ENCODE measurements around the gene NACC2. TPM values are rescaled to one million over a fixed set of nuclear protein-coding genes. Genes with fewer than 3 reads are reported as not detected.

NACC2 gene
- total RNA-seq, 1 donor from 2014 or later = 34.0 TPM

DNA sequence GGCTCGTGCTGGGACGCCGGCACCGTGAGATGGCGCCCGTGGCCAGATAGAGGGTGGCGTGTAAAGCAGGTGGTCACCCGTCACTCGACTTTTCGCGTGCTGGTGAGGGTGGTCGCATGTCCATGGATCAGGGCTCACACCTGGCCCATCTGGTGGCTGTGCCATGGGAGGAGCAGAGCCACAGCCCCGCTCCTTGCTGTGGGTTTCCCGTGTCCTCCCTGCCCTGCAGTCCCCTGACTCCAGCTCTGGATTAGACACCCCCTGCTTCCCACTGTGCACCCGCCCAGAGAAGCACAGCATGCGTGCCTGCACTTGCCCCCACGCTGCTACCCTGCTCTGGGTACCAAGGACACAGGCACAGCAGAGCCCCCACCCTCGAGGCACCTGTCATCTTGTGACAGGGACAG, 25.4 kb upstream of the NACC2 start:
- TF ChIP-seq EZH2 (IDR thresholded peaks at IDR 0.05; ENCODE audit: insufficient read depth, low read length) = no peak
- TF ChIP-seq, protein P1, sequence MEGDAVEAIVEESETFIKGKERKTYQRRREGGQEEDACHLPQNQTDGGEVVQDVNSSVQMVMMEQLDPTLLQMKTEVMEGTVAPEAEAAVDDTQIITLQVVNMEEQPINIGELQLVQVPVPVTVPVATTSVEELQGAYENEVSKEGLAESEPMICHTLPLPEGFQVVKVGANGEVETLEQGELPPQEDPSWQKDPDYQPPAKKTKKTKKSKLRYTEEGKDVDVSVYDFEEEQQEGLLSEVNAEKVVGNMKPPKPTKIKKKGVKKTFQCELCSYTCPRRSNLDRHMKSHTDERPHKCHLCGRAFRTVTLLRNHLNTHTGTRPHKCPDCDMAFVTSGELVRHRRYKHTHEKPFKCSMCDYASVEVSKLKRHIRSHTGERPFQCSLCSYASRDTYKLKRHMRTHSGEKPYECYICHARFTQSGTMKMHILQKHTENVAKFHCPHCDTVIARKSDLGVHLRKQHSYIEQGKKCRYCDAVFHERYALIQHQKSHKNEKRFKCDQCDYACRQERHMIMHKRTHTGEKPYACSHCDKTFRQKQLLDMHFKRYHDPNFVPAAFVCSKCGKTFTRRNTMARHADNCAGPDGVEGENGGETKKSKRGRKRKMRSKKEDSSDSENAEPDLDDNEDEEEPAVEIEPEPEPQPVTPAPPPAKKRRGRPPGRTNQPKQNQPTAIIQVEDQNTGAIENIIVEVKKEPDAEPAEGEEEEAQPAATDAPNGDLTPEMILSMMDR (IDR thresholded peaks at IDR 0.05; ENCODE audit: insufficient read depth, low read depth, low read length) = no peak
- no peak overlapping the region for H3K27ac ChIP-seq (ENCODE audit: low read depth, low read length)
- H3K4me1 Mint-ChIP-seq (ENCODE audit: low read depth, unreplicated experiment) = no peaks in the 10 kb centered on the region
- peak overlapping the region; percentile 85 for H3K4me3 Mint-ChIP-seq (ENCODE audit: unreplicated experiment)
- H3K79me2 ChIP-seq (ENCODE audit: insufficient read depth, low read length) = peaks cover 40% of the 10 kb centered on the region
- no peaks in the 10 kb centered on the region for H3K9me3 ChIP-seq (ENCODE audit: insufficient read depth, low read depth, low read length)
- H3K36me3 ChIP-seq (ENCODE audit: insufficient read depth, low read length) = no peaks in the 10 kb centered on the region
- H3K27me3 ChIP-seq (ENCODE audit: insufficient read depth, low read length) = no peaks in the 10 kb centered on the region
- DNase-seq (ENCODE audit: low read depth) (no peak), FAIRE-seq (no peak)
- no peaks in the 10 kb centered on the region for H3K36me3 Mint-ChIP-seq (ENCODE audit: low read depth, unreplicated experiment)
- peaks cover 3% of the 10 kb centered on the region for H3K9me3 Mint-ChIP-seq (ENCODE audit: unreplicated experiment)
- no peak overlapping the region for H3K9ac ChIP-seq (ENCODE audit: low read length)
- peaks cover 20% of the 10 kb centered on the region for H4K20me1 ChIP-seq (ENCODE audit: insufficient read depth, low read length)
- H3K27me3 Mint-ChIP-seq (ENCODE audit: low read depth, unreplicated experiment) = peaks cover 15% of the 10 kb centered on the region
- no peak overlapping the region for H3K4me2 ChIP-seq (ENCODE audit: low read length)
- H3K4me3 ChIP-seq (ENCODE audit: insufficient read depth, low read depth, low read length) = no peak overlapping the region
- no peak overlapping the region for H3K27ac Mint-ChIP-seq (ENCODE audit: unreplicated experiment)
- peaks cover 17% of the 10 kb centered on the region for H3K4me1 ChIP-seq (ENCODE audit: insufficient read depth, low read length)
- no peak overlapping the region for H2AFZ ChIP-seq (ENCODE audit: low read depth, low read length)

DNA sequence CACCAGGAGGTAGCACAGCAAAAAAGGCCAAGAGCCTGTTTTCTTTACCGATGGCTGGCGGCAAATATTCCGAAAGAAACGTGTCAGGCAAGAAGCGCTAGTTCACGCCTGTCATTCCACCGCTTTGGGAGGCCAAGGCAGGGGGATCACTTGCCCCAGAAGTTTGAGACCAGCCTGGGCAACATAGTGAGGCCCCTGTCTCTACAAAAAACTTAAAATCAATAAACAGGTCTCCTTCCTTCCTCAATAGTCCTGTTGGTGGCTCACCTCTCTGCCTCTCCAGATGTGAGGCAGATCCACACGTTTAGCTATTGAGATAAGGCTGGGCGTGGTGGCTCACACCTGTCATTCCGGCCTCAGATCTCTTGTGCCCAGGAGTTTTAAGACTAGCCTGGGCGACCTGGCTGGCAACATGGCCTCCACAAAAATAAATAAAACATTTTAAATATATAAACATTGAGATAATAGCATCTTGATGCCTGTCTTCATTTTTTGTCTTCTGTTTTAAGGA, 24.8 kb upstream of the NACC2 start:
- no peak for DNase-seq (ENCODE audit: low read depth)
- no peak for FAIRE-seq
- no peak for TF ChIP-seq EZH2 (IDR thresholded peaks at IDR 0.05; ENCODE audit: insufficient read depth, low read length)
- TF ChIP-seq, protein P1 (IDR thresholded peaks at IDR 0.05; ENCODE audit: insufficient read depth, low read depth, low read length) = no peak
- H3K36me3 Mint-ChIP-seq (ENCODE audit: low read depth, unreplicated experiment) = no peaks in the 10 kb centered on the region
- H3K9me3 Mint-ChIP-seq (ENCODE audit: unreplicated experiment) = peaks cover 2% of the 10 kb centered on the region
- peak overlapping the region; percentile 85 for H3K4me3 Mint-ChIP-seq (ENCODE audit: unreplicated experiment)
- peaks cover 11% of the 10 kb centered on the region for H3K27me3 Mint-ChIP-seq (ENCODE audit: low read depth, unreplicated experiment)
- Histone ChIP-seq H3K9me3 (ENCODE audit: insufficient read depth, low read depth, low read length) (no peaks in the 10 kb centered on the region), H3K4me3 (ENCODE audit: insufficient read depth, low read depth, low read length) (peak overlapping the region; percentile 71), H4K20me1 (ENCODE audit: insufficient read depth, low read length) (peaks cover 20% of the 10 kb centered on the region), H2AFZ (ENCODE audit: low read depth, low read length) (peak overlapping the region; percentile 60), H3K9ac (ENCODE audit: low read length) (peak overlapping the region; percentile 88), H3K4me1 (ENCODE audit: insufficient read depth, low read length) (peaks cover 17% of the 10 kb centered on the region), H3K27me3 (ENCODE audit: insufficient read depth, low read length) (no peaks in the 10 kb centered on the region), H3K27ac (ENCODE audit: low read depth, low read length) (no peak overlapping the region), H3K36me3 (ENCODE audit: insufficient read depth, low read length) (no peaks in the 10 kb centered on the region), H3K4me2 (ENCODE audit: low read length) (peak overlapping the region; percentile 86), H3K79me2 (ENCODE audit: insufficient read depth, low read length) (peaks cover 44% of the 10 kb centered on the region)
- H3K4me1 Mint-ChIP-seq (ENCODE audit: low read depth, unreplicated experiment) = no peaks in the 10 kb centered on the region
- peak overlapping the region; percentile 31 for H3K27ac Mint-ChIP-seq (ENCODE audit: unreplicated experiment)

All from astrocyte (in vitro differentiated cells and primary cell).